GM18909 (cell line): ENCODE measurements around the gene C2orf76.

Source experiments
- ATAC-seq: cut with Tn5 transposase; IDR thresholded peaks from one replicate; pipeline ENCODE4 v1.9.1; 2021; ENCODE audit warnings: mild to moderate bottlenecking; ENCODE audit not compliant: unreplicated experiment, poor library complexity

C2orf76 gene

GRCh38 chr2:119338826-119339561, 27.6 kb downstream of the C2orf76 start:
- ATAC-seq = peak; percentile 100

- ATAC-seq = no peak
Observed at GRCh38 chr2:119338272-119338671, 28.4 kb downstream of the C2orf76 start.

GRCh38 chr2:119337749-119338148, 28.9 kb downstream of the C2orf76 start:
- no peak for ATAC-seq

- no peak for ATAC-seq
Observed at GRCh38 chr2:119333833-119334232, 32.8 kb downstream of the C2orf76 start.

GRCh38 chr2:119333360-119333759, 33.3 kb downstream of the C2orf76 start:
- ATAC-seq = no peak

- no peak for ATAC-seq
Observed at GRCh38 chr2:119332953-119333352, 33.7 kb downstream of the C2orf76 start.

GRCh38 chr2:119327431-119327830, 39.2 kb downstream of the C2orf76 start:
- no peak for ATAC-seq

- no peak for ATAC-seq
Observed at GRCh38 chr2:119326938-119327337, 39.7 kb downstream of the C2orf76 start.

- no peak for ATAC-seq
Observed at GRCh38 chr2:119324685-119325270, 41.9 kb downstream of the C2orf76 start.

GRCh38 chr2:119323459-119323858, 43.2 kb downstream of the C2orf76 start:
- no peak for ATAC-seq

- no peak for ATAC-seq
Observed at GRCh38 chr2:119319593-119319992, 47.0 kb downstream of the C2orf76 start.

GRCh38 chr2:119317554-119317953, 49.1 kb downstream of the C2orf76 start:
- ATAC-seq = no peak

- no peak for ATAC-seq
Observed at GRCh38 chr2:119316066-119316465, 50.6 kb downstream of the C2orf76 start.

- ATAC-seq = no peak
Observed at GRCh38 chr2:119315241-119315925, 51.3 kb downstream of the C2orf76 start.

- no peak for ATAC-seq
Observed at GRCh38 chr2:119311831-119312230, 54.8 kb downstream of the C2orf76 start.

- ATAC-seq = no peak
Observed at GRCh38 chr2:119311371-119311770, 55.3 kb downstream of the C2orf76 start.

- no peak for ATAC-seq
Observed at GRCh38 chr2:119308793-119309330, 57.8 kb downstream of the C2orf76 start.

GRCh38 chr2:119307419-119308140, 59.1 kb downstream of the C2orf76 start:
- ATAC-seq = no peak

GRCh38 chr2:119306196-119306590, 60.4 kb downstream of the C2orf76 start:
- ATAC-seq = no peak

GRCh38 chr2:119305497-119306195, 61.0 kb downstream of the C2orf76 start:
- ATAC-seq = no peak
